Activated naive CD8-positive, alpha-beta T cell (primary cell): Measurements from ENCODE around the gene TARM1.
"Not testable (repeated sequence)": the region's sequence is repeated elsewhere in the genome, so short reads cannot be mapped to it uniquely, and the experiment has no call there.

Source experiments
- H3K27ac Mint-ChIP-seq: one replicate; pipeline ENCODE4 v1.8.0; 2021; ENCODE audit warnings: mixed read lengths
- H3K27me3 Mint-ChIP-seq: one replicate; pipeline ENCODE4 v1.8.0; 2021; ENCODE audit warnings: mixed read lengths
- H3K36me3 Mint-ChIP-seq: one replicate; pipeline ENCODE4 v1.8.0; 2021; ENCODE audit warnings: mixed read lengths
- H3K4me1 Mint-ChIP-seq: one replicate; pipeline ENCODE4 v1.8.0; 2021; ENCODE audit warnings: low read depth, mixed read lengths
- H3K4me3 Mint-ChIP-seq: one replicate; pipeline ENCODE4 v1.8.0; 2021; ENCODE audit warnings: mild to moderate bottlenecking, mixed read lengths
- H3K9me3 Mint-ChIP-seq: one replicate; pipeline ENCODE4 v1.8.0; 2021; ENCODE audit warnings: low read depth, mixed read lengths

The TARM1 gene

GRCh38 chr19:54106716-54107115, 25.6 kb upstream of the TARM1 start:
- Mint-ChIP-seq H3K27me3 (no peaks in the 10 kb centered on the region), H3K27ac (no peak overlapping the region), H3K9me3 (no peaks in the 10 kb centered on the region), H3K4me3 (no peak overlapping the region), H3K36me3 (peaks cover 3% of the 10 kb centered on the region), H3K4me1 (peaks cover 30% of the 10 kb centered on the region)

- H3K27ac Mint-ChIP-seq: peak overlapping the region; percentile 29
- no peaks in the 10 kb centered on the region for H3K9me3 Mint-ChIP-seq
- no peak overlapping the region for H3K4me3 Mint-ChIP-seq
- peaks cover 2% of the 10 kb centered on the region for H3K36me3 Mint-ChIP-seq
- peaks cover 29% of the 10 kb centered on the region for H3K4me1 Mint-ChIP-seq
- no peaks in the 10 kb centered on the region for H3K27me3 Mint-ChIP-seq
These were observed 24.6 kb upstream of the TARM1 start for GRCh38 chr19:54105796-54106195.

DNA sequence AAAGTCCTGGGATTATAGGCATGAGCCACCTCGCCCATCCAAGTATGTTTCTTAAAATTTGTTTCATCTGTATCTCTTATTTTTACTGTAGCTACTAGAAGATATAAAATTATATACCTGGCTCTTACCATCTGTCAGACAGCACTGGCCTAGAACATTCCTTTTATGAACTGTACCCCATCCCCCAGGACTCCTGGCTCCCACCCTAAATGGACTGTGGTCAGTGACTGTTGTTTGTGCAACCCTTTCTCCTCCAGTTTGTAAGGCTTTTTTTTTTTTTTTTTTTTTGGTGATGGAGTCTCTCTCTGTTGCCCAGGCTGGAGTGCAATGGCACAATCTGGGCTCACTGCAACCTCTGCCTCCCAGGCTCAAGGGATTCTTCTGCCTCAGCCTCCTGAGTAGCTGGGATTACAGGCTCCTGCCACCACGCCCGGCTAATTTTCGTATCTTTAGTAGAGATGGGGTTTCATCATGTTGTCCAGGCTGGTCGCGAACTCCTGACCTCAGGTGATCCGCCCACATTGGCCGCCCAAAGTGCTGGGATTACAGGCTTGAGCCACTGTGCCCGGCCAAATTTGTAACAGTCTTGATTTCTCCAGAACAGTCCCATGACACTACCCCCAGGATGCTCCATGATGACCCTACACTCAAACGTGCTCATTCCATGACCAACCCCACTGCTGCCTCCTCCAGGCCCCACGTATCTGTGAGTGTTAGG, 24.0 kb upstream of the TARM1 start:
- Mint-ChIP-seq H3K27ac (peak overlapping the region; percentile 29), H3K4me1 (peaks cover 28% of the 10 kb centered on the region), H3K36me3 (no peaks in the 10 kb centered on the region), H3K27me3 (no peaks in the 10 kb centered on the region), H3K4me3 (peak overlapping the region; percentile 49), H3K9me3 (no peaks in the 10 kb centered on the region)

DNA sequence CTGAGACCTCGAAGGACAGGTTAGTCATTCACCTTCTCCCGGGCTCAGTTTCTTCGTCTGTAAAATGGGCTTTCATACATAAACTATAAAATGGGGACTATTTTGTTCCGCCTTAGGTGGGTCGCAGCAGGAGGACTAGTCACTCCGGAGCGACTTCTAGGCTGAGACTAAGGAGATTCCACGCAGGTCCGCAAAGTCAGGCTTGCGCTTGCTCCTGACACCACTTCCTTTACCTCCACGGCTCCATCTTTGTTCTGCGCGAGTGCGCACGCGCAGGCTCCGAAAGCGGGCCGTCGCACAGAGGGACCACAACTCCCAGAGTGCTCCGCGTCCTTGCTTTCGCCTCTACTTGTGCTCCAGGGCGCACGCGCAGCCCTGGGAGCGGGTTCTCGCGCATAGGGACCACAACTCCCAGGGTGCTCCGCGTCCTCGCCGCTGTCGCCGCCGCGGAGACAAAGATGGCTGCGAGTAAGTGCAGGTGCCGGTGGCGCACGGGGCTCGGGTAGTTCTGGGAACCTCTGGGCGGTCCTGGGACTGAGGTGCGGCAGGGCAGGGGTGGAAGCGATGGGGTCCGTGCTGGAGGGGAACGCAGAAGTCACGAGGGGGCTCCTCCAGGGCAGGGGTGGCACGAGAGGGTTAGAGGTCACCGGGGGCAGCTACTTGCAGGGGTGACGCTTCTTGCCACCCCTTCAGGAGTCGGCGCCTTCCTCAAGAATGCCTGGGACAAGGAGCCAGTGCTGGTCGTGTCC, 21.4 kb upstream of the TARM1 start, which contains the start of gene NDUFA3:
NDUFA3 (plus strand) TSS at position 435 of the 749 bp plus-strand sequence; CDS start at position 459, 24 bp downstream.
- Mint-ChIP-seq H3K4me3 (peak within 1 kb of the TSS; percentile 98), H3K36me3 (no peaks in the 10 kb centered on the region), H3K27ac (peak within 1 kb of the TSS; percentile 94), H3K4me1 (peaks cover 28% of the 10 kb centered on the region), H3K9me3 (no peaks in the 10 kb centered on the region), H3K27me3 (no peaks in the 10 kb centered on the region)

DNA sequence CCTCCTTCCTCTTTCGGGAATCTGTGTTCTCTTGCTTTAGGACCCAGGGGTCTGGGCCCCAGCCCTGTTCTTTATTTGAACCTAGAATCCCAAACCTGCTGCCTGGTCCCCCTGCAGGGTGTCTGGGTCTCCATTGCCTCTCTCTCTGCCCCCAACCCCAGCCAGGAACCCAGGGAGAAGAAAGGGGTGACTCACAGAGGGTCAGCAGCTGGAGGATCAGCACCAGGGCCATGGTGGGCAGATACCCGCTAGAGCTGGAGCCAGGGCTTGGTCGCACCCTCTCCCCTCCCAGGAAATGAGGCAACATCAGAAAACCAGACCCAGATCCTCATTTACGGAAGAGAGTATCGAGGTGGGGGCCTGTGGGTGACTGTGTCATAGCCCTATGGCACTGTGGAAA, 19.4 kb upstream of the TARM1 start, which contains the start of gene OSCAR:
OSCAR (minus strand) TSS at position 243 of the 400 bp plus-strand sequence; CDS start at position 232, 11 bp downstream.
- Mint-ChIP-seq H3K4me3 (peak within 1 kb of the TSS; percentile 42), H3K27ac (no peak within 1 kb of the TSS), H3K9me3 (no peaks in the 10 kb centered on the region), H3K27me3 (no peaks in the 10 kb centered on the region), H3K4me1 (peaks cover 26% of the 10 kb centered on the region), H3K36me3 (no peaks in the 10 kb centered on the region)

GRCh38 chr19:54099903-54100255, 18.7 kb upstream of the TARM1 start:
- not testable (repeated sequence) for H3K9me3 Mint-ChIP-seq, H3K27me3 Mint-ChIP-seq, H3K27ac Mint-ChIP-seq, H3K36me3 Mint-ChIP-seq, H3K4me3 Mint-ChIP-seq
- peaks cover 22% of the 10 kb centered on the region for H3K4me1 Mint-ChIP-seq

DNA sequence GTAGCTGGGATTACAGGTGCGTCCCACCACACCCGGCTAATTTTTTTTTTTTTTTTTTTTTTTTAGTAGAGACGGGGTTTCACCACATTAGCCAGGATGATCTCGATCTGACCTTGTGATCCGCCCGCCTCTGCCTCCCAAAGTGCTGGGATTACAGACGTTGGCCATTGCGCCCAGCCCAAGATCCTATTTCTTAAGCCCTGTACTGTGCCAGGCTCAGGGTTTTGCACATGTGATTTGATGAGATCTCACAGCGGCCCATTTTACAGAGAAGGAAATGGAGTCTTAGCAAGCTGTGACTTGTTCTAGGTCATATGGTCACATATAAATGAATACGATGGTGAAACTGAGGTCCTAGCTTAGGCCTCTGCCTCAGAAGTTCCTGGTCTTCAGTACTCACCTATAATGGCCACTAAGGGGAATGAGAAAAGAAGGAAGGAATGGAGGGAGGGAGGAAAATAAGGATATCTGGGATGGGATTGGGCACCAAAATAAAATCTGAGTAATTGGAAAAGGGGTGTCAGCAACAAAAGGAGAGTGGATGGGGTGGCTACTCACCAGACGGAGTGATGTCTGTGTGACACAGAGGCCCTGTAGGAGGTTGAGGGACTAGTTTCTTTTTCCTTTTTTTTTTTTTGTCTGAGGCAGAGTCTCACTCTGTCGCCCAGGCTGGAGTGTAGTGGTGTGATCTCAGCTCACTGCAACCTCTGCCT, 18.2 kb upstream of the TARM1 start:
- peaks cover 2% of the 10 kb centered on the region for H3K27me3 Mint-ChIP-seq
- no peaks in the 10 kb centered on the region for H3K36me3 Mint-ChIP-seq
- H3K4me1 Mint-ChIP-seq: peaks cover 22% of the 10 kb centered on the region
- H3K27ac Mint-ChIP-seq: no peak overlapping the region
- H3K4me3 Mint-ChIP-seq: peak overlapping the region; percentile 27
- no peaks in the 10 kb centered on the region for H3K9me3 Mint-ChIP-seq

DNA sequence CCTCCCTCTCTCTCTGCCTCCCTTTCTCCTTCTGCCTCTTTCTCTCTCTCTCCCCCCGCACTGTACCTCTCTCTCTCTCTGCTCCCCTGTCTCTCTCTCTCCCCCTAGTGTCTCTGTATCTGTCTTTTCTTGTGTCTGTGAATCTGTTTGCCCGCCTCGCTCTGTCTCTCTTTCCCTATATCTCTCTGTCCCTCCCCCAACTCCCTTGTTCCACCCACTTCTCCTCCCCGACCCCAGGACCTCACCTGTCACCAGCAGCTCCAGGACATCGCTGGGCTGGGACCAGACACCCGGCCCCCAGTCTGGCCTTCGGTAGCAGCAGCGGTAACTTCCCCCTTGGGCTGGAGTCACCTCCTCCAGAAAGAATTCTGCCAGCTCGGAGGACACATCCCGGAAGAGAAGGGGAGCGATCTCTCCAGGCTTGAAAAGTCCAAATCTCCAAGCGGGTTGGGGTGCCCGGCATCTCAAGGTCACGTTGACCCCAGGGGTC, 15.5 kb upstream of the TARM1 start:
- Mint-ChIP-seq H3K9me3 (no peaks in the 10 kb centered on the region), H3K36me3 (no peaks in the 10 kb centered on the region), H3K4me3 (peak overlapping the region; percentile 65), H3K27me3 (peaks cover 9% of the 10 kb centered on the region), H3K27ac (no peak overlapping the region), H3K4me1 (peaks cover 10% of the 10 kb centered on the region)

GRCh38 chr19:54095859-54096616, 14.9 kb upstream of the TARM1 start:
- H3K4me1 Mint-ChIP-seq, H3K36me3 Mint-ChIP-seq, H3K27me3 Mint-ChIP-seq, H3K27ac Mint-ChIP-seq, H3K9me3 Mint-ChIP-seq: not testable (repeated sequence)
- peak overlapping the region; percentile 65 for H3K4me3 Mint-ChIP-seq

DNA sequence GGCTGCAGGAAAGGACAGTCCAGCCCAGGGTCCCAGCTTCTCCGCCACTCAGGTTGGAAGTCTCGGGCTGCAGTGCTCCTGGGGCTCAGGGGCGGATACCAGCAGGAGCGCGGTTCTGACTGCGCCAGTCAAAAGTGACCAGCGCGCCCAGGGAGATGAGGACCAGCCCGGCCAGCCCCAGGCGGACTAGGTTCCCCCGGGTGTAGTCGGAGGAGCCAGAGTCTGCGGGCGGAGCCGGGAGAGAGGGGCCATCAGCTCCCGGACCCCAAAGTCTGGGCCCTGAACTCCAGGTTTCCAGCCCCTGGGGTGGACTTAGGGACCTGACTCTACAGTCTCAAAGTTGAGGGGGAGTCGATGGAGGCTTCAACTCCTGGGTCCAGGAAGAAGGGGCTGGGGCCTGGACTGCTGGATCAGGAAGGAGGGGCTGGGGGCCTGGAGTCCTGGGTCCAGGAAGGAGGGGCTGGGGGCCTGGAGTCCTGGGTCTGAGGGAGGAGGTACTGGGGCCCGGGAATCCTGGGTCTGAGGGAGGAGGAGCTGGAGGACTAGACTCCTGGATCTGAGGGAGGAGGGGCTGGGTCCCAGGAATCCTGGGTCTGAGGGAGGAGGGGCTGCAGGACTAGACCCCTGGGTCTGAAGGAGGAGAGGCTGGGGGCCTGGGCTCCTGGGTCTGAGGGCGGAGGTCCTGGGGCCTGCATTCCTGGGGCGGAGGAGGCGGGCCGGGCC, 14.1 kb upstream of the TARM1 start:
- H3K27ac Mint-ChIP-seq: no peak overlapping the region
- H3K4me3 Mint-ChIP-seq: no peak overlapping the region
- peaks cover 8% of the 10 kb centered on the region for H3K4me1 Mint-ChIP-seq
- no peaks in the 10 kb centered on the region for H3K36me3 Mint-ChIP-seq
- H3K27me3 Mint-ChIP-seq: peaks cover 9% of the 10 kb centered on the region
- no peaks in the 10 kb centered on the region for H3K9me3 Mint-ChIP-seq

- H3K4me1 Mint-ChIP-seq: peaks cover 8% of the 10 kb centered on the region
- no peaks in the 10 kb centered on the region for H3K36me3 Mint-ChIP-seq
- H3K9me3 Mint-ChIP-seq: no peaks in the 10 kb centered on the region
- H3K4me3 Mint-ChIP-seq: peak overlapping the region; percentile 13
- H3K27ac Mint-ChIP-seq: no peak overlapping the region
- peaks cover 9% of the 10 kb centered on the region for H3K27me3 Mint-ChIP-seq
These were observed 13.3 kb upstream of the TARM1 start for GRCh38 chr19:54094426-54095000.

DNA sequence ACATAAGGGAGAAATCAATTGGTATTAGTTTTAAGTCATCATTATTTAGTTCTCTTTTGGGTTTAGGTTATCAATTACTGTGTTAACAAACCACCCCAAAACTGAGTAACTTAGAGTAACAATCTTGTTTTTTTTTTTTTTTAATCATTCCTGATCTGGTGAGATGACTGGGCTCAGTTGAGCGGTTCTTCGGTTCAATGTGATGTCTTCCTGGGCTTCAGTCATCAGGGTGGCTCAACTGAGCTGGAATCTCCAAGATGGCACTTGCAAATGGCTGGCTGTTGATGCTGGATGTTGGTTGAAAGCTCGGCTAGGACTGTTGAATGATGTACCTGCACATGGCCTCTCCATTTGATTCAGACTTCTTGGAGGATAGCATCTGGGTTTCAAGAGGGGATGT, 3.2 kb upstream of the TARM1 start:
- Mint-ChIP-seq H3K4me1 (no peaks in the 10 kb centered on the region), H3K27ac (no peak overlapping the region), H3K27me3 (no peaks in the 10 kb centered on the region), H3K9me3 (peaks cover 6% of the 10 kb centered on the region), H3K4me3 (no peak overlapping the region), H3K36me3 (no peaks in the 10 kb centered on the region)

GRCh38 chr19:54077334-54077733, 3.8 kb downstream of the TARM1 start:
- H3K27me3 Mint-ChIP-seq: no peaks in the 10 kb centered on the region
- no peaks in the 10 kb centered on the region for H3K36me3 Mint-ChIP-seq
- no peaks in the 10 kb centered on the region for H3K4me1 Mint-ChIP-seq
- no peak overlapping the region for H3K4me3 Mint-ChIP-seq
- H3K9me3 Mint-ChIP-seq: no peaks in the 10 kb centered on the region
- no peak overlapping the region for H3K27ac Mint-ChIP-seq

- no peaks in the 10 kb centered on the region for H3K36me3 Mint-ChIP-seq
- H3K9me3 Mint-ChIP-seq: no peaks in the 10 kb centered on the region
- no peak overlapping the region for H3K4me3 Mint-ChIP-seq
- H3K4me1 Mint-ChIP-seq: no peaks in the 10 kb centered on the region
- H3K27me3 Mint-ChIP-seq: no peaks in the 10 kb centered on the region
- H3K27ac Mint-ChIP-seq: no peak overlapping the region
These were observed 6.3 kb downstream of the TARM1 start for GRCh38 chr19:54074851-54075250.
